ENCODE data around the gene BCAM.
"Not testable (repeated sequence)": the region's sequence is repeated elsewhere in the genome, so short reads cannot be mapped to it uniquely, and the experiment has no call there.

BCAM gene

DNA sequence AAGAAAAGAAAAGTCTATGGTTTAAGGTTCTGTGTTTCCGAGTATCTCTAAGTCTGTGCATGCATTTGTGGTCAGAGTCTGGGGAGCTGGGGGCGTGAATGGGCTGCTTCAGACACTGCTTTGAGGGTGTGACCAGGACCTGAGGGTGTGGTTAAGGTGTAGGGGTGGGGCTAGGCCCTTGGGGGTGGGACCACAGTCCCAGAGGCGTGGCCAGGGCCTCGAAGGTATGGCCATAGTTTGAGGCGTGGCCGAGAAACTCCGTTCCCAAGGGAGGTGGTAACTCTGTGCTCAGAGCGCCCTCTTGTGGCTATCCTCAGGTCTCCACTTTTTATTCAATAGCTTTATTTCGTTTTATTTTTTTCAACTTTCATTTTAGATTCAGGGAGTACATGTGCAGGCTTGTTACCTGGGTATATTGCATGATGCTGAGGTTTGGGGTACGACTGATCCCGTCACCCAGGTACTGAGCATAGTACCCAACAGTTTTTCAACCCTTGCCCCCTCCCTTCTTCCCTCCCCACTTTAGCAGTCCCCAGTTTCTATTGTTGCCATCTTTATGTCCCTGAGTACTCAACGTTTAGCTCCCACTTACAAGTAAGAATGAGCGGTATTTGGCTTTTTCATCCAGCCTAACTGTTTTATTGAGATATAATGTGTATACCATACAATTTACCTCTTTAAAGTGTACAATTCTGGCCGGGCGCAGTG lies 38.2 kb upstream of the BCAM start:
- Histone ChIP-seq H3K27me3 (replicated peaks) (no peaks in the 10 kb centered on the region), H3K4me3 (ENCODE audit: low read depth, low read length) (no peak overlapping the region), H3K27ac (no peak overlapping the region), H3K36me3 (replicated peaks) (no peaks in the 10 kb centered on the region)
- peak; percentile 83 for TF ChIP-seq CTCF (IDR thresholded peaks at IDR 0.05; ENCODE audit: low read depth, low read length, missing control alignments)
- DNase-seq: peak; percentile 93
- in situ Hi-C loops (cut with HindIII; ENCODE audit: low pct_ligation_motif_present, low sequenced_read_pairs): no loop called here

- H3K36me3 ChIP-seq (replicated peaks); H3K27me3 ChIP-seq (replicated peaks); DNase-seq; H3K27ac ChIP-seq; H3K4me3 ChIP-seq (ENCODE audit: low read depth, low read length); in situ Hi-C loops (cut with HindIII; ENCODE audit: low pct_ligation_motif_present, low sequenced_read_pairs): not testable (repeated sequence)
Observed at GRCh38 chr19:44772144-44772543, 36.8 kb upstream of the BCAM start.

DNA sequence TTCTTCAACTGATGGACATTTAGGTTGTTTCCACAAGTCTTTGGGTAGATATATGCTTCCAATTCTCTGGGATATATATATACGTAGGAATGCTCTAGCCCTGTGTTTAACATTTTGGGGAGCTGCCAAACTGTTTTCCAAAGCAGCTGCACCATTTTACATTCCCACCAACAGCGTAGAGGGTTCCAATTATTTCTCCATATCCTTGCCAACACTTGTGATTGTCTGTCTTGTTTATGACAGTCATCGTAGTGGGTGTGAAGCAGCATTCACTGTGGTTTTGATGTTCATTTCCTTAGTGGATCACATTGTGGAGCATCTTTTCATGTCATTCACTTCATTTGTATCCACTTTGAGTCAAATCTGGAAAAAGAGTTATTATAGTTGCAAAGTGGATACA lies 35.9 kb upstream of the BCAM start:
- DNase-seq: no peak
- Histone ChIP-seq H3K27ac (no peak overlapping the region), H3K36me3 (replicated peaks) (no peaks in the 10 kb centered on the region), H3K4me3 (ENCODE audit: low read depth, low read length) (no peak overlapping the region), H3K27me3 (replicated peaks) (no peaks in the 10 kb centered on the region)
- in situ Hi-C loops (cut with HindIII; ENCODE audit: low pct_ligation_motif_present, low sequenced_read_pairs): no loop called here
- TF ChIP-seq CTCF (IDR thresholded peaks at IDR 0.05; ENCODE audit: low read depth, low read length, missing control alignments): no peak

DNA sequence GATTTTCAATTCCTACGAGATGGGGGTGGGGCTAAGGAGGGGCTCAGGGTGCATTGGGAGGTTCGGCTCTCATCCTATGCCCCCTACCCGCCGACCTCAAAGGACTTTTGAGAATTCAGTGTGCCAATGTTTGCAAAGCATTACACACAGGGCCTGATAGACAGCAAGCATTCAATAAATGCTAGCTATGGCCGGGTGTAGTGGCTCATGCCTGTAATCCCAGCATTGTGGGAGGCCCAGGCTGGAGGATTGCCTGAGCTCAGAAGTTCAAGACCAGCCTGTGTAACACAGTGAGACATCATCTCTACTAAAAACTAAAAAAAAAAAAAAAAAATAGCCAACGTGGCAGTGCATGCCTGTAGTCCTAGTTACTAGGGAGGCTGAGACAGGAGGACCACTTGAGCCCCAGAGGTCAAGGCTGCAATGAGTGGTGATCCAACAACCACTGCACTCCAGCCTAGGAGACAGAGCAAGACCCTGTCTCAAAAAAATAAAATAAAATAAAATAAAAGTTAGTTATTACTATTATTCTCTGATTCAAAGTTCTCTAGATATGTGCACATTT lies 33.1 kb upstream of the BCAM start:
- Histone ChIP-seq H3K27me3 (replicated peaks) (no peaks in the 10 kb centered on the region), H3K27ac (no peak overlapping the region), H3K36me3 (replicated peaks) (no peaks in the 10 kb centered on the region), H3K4me3 (ENCODE audit: low read depth, low read length) (no peak overlapping the region)
- TF ChIP-seq CTCF (IDR thresholded peaks at IDR 0.05; ENCODE audit: low read depth, low read length, missing control alignments): no peak
- DNase-seq: no peak
- in situ Hi-C loops (cut with HindIII; ENCODE audit: low pct_ligation_motif_present, low sequenced_read_pairs): no loop called here

GRCh38 chr19:44776402-44777096 lies 32.4 kb upstream of the BCAM start:
- no peak overlapping the region for H3K27ac ChIP-seq
- no peak for DNase-seq
- in situ Hi-C loops (cut with HindIII; ENCODE audit: low pct_ligation_motif_present, low sequenced_read_pairs): no loop called here
- no peak overlapping the region for H3K4me3 ChIP-seq (ENCODE audit: low read depth, low read length)
- no peak for TF ChIP-seq CTCF (IDR thresholded peaks at IDR 0.05; ENCODE audit: low read depth, low read length, missing control alignments)
- H3K27me3 ChIP-seq (replicated peaks): no peaks in the 10 kb centered on the region
- H3K36me3 ChIP-seq (replicated peaks): no peaks in the 10 kb centered on the region

DNA sequence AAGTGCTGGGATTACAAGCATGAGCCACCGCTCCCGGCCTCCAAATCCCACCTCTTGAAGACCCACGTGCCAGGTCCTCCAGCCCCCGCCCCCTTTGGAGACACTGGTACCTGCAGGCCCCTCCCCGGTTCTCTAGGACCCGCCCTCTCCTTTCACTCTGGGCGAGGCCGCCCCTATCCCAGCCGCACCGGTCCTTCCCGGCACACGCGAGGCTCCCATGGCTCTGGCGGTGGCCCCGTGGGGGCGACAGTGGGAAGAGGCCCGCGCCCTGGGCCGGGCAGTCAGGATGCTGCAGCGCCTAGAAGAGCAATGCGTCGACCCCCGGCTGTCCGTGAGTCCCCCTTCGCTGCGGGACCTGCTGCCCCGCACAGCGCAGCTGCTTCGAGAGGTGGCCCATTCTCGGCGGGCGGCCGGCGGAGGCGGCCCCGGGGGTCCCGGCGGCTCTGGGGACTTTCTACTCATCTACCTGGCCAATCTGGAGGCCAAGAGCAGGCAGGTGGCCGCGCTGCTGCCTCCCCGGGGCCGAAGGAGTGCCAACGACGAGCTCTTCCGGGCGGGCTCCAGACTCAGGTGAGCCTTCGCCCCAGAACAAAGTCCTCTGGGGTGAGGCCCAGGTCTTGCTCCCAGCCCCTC lies 31.1 kb upstream of the BCAM start, which contains the start of gene CBLC:
Gene CBLC, plus strand, starts transcription at position 176 of the 633 bp plus-strand sequence. Its CDS starts 42 bp downstream, at position 218.
- H3K36me3 ChIP-seq (replicated peaks): no peaks in the 10 kb centered on the region
- no peak for DNase-seq
- H3K27ac ChIP-seq: no peak within 1 kb of the TSS
- H3K4me3 ChIP-seq (ENCODE audit: low read depth, low read length): no peak within 1 kb of the TSS
- in situ Hi-C loops (cut with HindIII; ENCODE audit: low pct_ligation_motif_present, low sequenced_read_pairs): no loop called here
- H3K27me3 ChIP-seq (replicated peaks): no peaks in the 10 kb centered on the region
- peak; percentile 22 for TF ChIP-seq CTCF (IDR thresholded peaks at IDR 0.05; ENCODE audit: low read depth, low read length, missing control alignments)
